Sigmoid colon (tissue), 3 donors: ENCODE data around the gene RLN3.

Experiments used
- CTCF ChIP-seq, 4 experiments: fragments of 450-650 bp in 3 of 4; fragments of 200-600 bp in 1 of 4; IDR thresholded peaks; one replicate each; pipeline ENCODE4 v1.5.1; 2016 to 2019; ENCODE audit warnings: antibody characterized with exemption in 4 of 4, mild to moderate bottlenecking in 3 of 4, moderate library complexity in 2 of 4
- POLR2A ChIP-seq, 2 donors: fragments of 450-650 bp; IDR thresholded peaks; one replicate each; pipeline ENCODE4 v1.6.1; 2016; ENCODE audit warnings: antibody characterized with exemption in 2 of 2, mild to moderate bottlenecking in 2 of 2, moderate library complexity in 2 of 2

DNA sequence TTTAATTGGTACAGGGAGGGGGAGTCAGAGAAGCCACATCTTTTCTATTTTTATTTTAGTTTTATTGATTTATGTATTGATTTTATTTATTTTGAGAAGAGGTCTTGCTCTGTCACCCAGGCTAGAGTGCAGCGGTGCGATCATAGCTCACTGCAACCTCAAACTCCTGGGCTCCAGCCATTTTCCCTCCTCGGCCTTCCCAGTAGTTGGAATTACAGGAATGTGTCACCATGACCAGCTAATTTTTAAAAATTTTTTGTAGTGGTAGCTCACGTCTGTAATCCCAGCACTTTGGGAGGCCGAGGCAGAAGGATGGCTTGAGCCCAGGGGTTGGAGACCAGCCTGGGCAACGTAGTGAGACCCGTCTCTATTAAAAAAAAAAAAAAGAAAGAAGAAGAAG lies 7.8 kb downstream of the RLN3 start:
- TF ChIP-seq CTCF (IDR thresholded peaks at IDR 0.05), result no peak
- TF ChIP-seq POLR2A (IDR thresholded peaks at IDR 0.05), result no peak
